Osteocyte (in vitro differentiated cells): ENCODE data around the gene LAMTOR2. TPM values are rescaled to one million over a fixed set of nuclear protein-coding genes. Genes with fewer than 3 reads are reported as not detected.
"Not testable (repeated sequence)": the region's sequence is repeated elsewhere in the genome, so short reads cannot be mapped to it uniquely, and the experiment has no call there.

Experiments used
- DNase-seq: peaks from one replicate; pipeline ENCODE4 v3.0.0; 2021; ENCODE audit warnings: mixed read lengths; ENCODE audit not compliant: unreplicated experiment; ENCODE audit errors: extremely low spot score
- H3K27ac Mint-ChIP-seq: one replicate; pipeline ENCODE4 v1.8.0; 2021; ENCODE audit warnings: mild to moderate bottlenecking, mixed read lengths; ENCODE audit not compliant: unreplicated experiment
- H3K27me3 Mint-ChIP-seq: one replicate; pipeline ENCODE4 v1.8.0; 2021; ENCODE audit warnings: mixed read lengths; ENCODE audit not compliant: unreplicated experiment
- H3K36me3 Mint-ChIP-seq: one replicate; pipeline ENCODE4 v1.8.0; 2021; ENCODE audit warnings: mixed read lengths; ENCODE audit not compliant: unreplicated experiment
- H3K4me1 Mint-ChIP-seq: one replicate; pipeline ENCODE4 v1.8.0; 2021; ENCODE audit warnings: mixed read lengths; ENCODE audit not compliant: unreplicated experiment
- H3K4me3 Mint-ChIP-seq: one replicate; pipeline ENCODE4 v1.8.0; 2021; ENCODE audit warnings: mild to moderate bottlenecking, moderate library complexity, mixed read lengths; ENCODE audit not compliant: unreplicated experiment
- H3K9me3 Mint-ChIP-seq: one replicate; pipeline ENCODE4 v1.8.0; 2021; ENCODE audit warnings: mixed read lengths; ENCODE audit not compliant: unreplicated experiment
- total RNA-seq: library from RNA; stranded (reverse); gene quantifications from 2 replicates; pipeline ENCODE4 v1.2.1, GENCODE V29; 2021
- TF ChIP-seq, protein P1 (sequence below): fragments of 200-600 bp; sonication (generic); IDR thresholded peaks from 2 replicates; pipeline ENCODE4 v1.5.0; 2021; ENCODE audit warnings: antibody characterized with exemption, mild to moderate bottlenecking, moderate library complexity

LAMTOR2 gene
- total RNA-seq, 1 donor from 2014 or later, result 59.9 TPM

DNA sequence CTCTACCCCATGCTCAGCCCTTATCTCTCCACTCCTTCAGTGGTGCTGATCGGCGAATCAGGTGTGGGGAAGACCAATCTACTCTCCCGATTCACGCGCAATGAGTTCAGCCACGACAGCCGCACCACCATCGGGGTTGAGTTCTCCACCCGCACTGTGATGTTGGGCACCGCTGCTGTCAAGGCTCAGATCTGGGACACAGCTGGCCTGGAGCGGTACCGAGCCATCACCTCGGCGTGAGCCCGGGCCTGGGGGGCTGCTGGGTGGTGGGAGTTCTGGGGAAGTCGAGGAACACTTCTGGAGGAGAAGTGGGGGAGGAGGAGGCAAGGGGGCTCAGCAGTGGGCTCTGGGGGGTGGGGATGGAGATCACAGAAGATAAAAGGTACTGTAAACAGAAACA, 11.3 kb downstream of the LAMTOR2 start:
- H3K4me3 Mint-ChIP-seq, result no peak overlapping the region
- no peaks in the 10 kb centered on the region for H3K9me3 Mint-ChIP-seq
- no peaks in the 10 kb centered on the region for H3K36me3 Mint-ChIP-seq
- DNase-seq, result no peak
- TF ChIP-seq, protein P1, sequence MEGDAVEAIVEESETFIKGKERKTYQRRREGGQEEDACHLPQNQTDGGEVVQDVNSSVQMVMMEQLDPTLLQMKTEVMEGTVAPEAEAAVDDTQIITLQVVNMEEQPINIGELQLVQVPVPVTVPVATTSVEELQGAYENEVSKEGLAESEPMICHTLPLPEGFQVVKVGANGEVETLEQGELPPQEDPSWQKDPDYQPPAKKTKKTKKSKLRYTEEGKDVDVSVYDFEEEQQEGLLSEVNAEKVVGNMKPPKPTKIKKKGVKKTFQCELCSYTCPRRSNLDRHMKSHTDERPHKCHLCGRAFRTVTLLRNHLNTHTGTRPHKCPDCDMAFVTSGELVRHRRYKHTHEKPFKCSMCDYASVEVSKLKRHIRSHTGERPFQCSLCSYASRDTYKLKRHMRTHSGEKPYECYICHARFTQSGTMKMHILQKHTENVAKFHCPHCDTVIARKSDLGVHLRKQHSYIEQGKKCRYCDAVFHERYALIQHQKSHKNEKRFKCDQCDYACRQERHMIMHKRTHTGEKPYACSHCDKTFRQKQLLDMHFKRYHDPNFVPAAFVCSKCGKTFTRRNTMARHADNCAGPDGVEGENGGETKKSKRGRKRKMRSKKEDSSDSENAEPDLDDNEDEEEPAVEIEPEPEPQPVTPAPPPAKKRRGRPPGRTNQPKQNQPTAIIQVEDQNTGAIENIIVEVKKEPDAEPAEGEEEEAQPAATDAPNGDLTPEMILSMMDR, result no peak
- no peaks in the 10 kb centered on the region for H3K4me1 Mint-ChIP-seq
- no peak overlapping the region for H3K27ac Mint-ChIP-seq
- H3K27me3 Mint-ChIP-seq, result no peaks in the 10 kb centered on the region

GRCh38 chr1:156067262-156067661, 12.7 kb downstream of the LAMTOR2 start:
- no peak for DNase-seq
- Mint-ChIP-seq H3K4me3 (no peak overlapping the region), H3K4me1 (no peaks in the 10 kb centered on the region), H3K27me3 (no peaks in the 10 kb centered on the region), H3K36me3 (no peaks in the 10 kb centered on the region), H3K27ac (no peak overlapping the region), H3K9me3 (no peaks in the 10 kb centered on the region)
- TF ChIP-seq, protein P1, result no peak

- Mint-ChIP-seq H3K36me3 (peaks cover 8% of the 10 kb centered on the region), H3K27me3 (no peaks in the 10 kb centered on the region), H3K4me3 (no peak overlapping the region), H3K27ac (no peak overlapping the region), H3K9me3 (no peaks in the 10 kb centered on the region), H3K4me1 (peaks cover 4% of the 10 kb centered on the region)
- DNase-seq, result no peak
- TF ChIP-seq, protein P1, result no peak
Observed at GRCh38 chr1:156069490-156070455, 15.2 kb downstream of the LAMTOR2 start.

GRCh38 chr1:156070548-156070947, 16.0 kb downstream of the LAMTOR2 start:
- H3K27ac Mint-ChIP-seq, result no peak overlapping the region
- peaks cover 9% of the 10 kb centered on the region for H3K4me1 Mint-ChIP-seq
- H3K27me3 Mint-ChIP-seq, result no peaks in the 10 kb centered on the region
- no peak overlapping the region for H3K4me3 Mint-ChIP-seq
- no peaks in the 10 kb centered on the region for H3K9me3 Mint-ChIP-seq
- DNase-seq, result no peak
- H3K36me3 Mint-ChIP-seq, result peaks cover 12% of the 10 kb centered on the region
- TF ChIP-seq, protein P1, result no peak

DNA sequence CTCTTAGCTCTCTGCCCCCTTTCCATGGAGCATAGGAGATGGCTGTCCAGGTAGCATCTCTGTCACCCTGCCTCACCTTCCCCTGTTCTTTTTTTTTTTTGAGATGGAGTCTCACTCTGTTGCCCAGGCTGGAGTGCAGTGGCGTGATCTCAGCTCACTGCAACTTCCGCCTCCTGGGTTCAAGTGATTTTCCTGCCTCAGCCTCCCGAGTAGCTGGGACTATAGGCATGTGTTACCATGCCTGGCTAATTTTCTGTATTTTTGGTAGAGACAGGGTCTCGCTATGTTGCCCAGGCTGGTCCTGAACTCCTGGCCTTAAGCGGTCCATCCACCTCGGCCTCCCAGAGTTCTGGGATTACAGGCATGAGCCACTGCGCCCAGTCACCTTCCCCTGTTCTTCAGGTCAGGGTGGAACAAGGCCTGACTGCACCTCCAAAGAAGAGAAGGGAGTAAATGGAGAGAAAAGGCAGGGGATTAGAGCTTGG, 16.8 kb downstream of the LAMTOR2 start:
- H3K9me3 Mint-ChIP-seq, result not testable (repeated sequence)

More for the DNA sequence above, 16.8 kb downstream of the LAMTOR2 start:
- DNase-seq, H3K27ac Mint-ChIP-seq, H3K27me3 Mint-ChIP-seq, H3K4me3 Mint-ChIP-seq: not testable (repeated sequence)
- Mint-ChIP-seq H3K4me1 (peaks cover 16% of the 10 kb centered on the region), H3K36me3 (peaks cover 13% of the 10 kb centered on the region)
